Neuronal stem cell (in vitro differentiated cells): ENCODE measurements around the gene ETV6.

Experiments
- DNase-seq: peaks from one replicate; pipeline ENCODE4 v3.0.0-alpha.2; 2013; ENCODE audit warnings: low spot score
- H2AFZ ChIP-seq: one replicate; pipeline ENCODE4 v1.6.1; 2013; ENCODE audit warnings: mild to moderate bottlenecking, low read length, inconsistent platforms
- H2AK5ac ChIP-seq: 2 replicates; pipeline ENCODE4 v1.6.1; 2013; ENCODE audit warnings: low read depth, mild to moderate bottlenecking, inconsistent platforms, low read length, moderate library complexity, mixed read lengths
- H2BK120ac ChIP-seq: 2 replicates; pipeline ENCODE4 v1.6.1; 2013; ENCODE audit warnings: low read depth, mild to moderate bottlenecking, inconsistent platforms, low read length, moderate library complexity, mixed read lengths
- H2BK12ac ChIP-seq: one replicate; pipeline ENCODE4 v1.6.1; 2013; ENCODE audit warnings: low read length, inconsistent platforms
- H2BK15ac ChIP-seq: 2 replicates; pipeline ENCODE4 v1.6.1; 2013; ENCODE audit warnings: mild to moderate bottlenecking, low read length, inconsistent platforms, mixed read lengths
- H2BK5ac ChIP-seq: one replicate; pipeline ENCODE4 v1.6.1; 2013; ENCODE audit warnings: inconsistent platforms, mild to moderate bottlenecking, low read length, moderate library complexity
- H3K14ac ChIP-seq: one replicate; pipeline ENCODE4 v1.6.1; 2013; ENCODE audit warnings: low read length, inconsistent platforms
- H3K18ac ChIP-seq: 2 replicates; pipeline ENCODE4 v1.6.1; 2013; ENCODE audit warnings: low read length, inconsistent platforms
- H3K23ac ChIP-seq: 2 replicates; pipeline ENCODE4 v1.6.1; 2013; ENCODE audit warnings: low read depth, mild to moderate bottlenecking, mixed read lengths, low read length, inconsistent platforms; ENCODE audit not compliant: poor library complexity
- H3K27ac ChIP-seq: replicated peaks from 3 replicates; pipeline ENCODE4 v1.5.1; 2013; ENCODE audit warnings: low read length, inconsistent platforms
- H3K27me3 ChIP-seq, 3 experiments: 2 replicates each; pipeline ENCODE4 v1.6.1; 2013; ENCODE audit warnings: low read length in 3 of 3, mild to moderate bottlenecking in 2 of 3, inconsistent platforms in 1 of 3, low read depth in 1 of 3, mixed read lengths in 1 of 3, moderate library complexity in 1 of 3; ENCODE audit not compliant: control insufficient read depth in 3 of 3, insufficient read depth in 3 of 3
- H3K36me3 ChIP-seq, 2 donors: replicated peaks in 1 of 2; 2 replicates each; pipeline ENCODE4 v1.6.1; 2013; ENCODE audit warnings: low read length in 2 of 2; ENCODE audit not compliant: control insufficient read depth in 2 of 2, insufficient read depth in 2 of 2
- H3K4ac ChIP-seq: 2 replicates; pipeline ENCODE4 v1.6.1; 2013; ENCODE audit warnings: inconsistent platforms, mild to moderate bottlenecking, low read length, moderate library complexity
- H3K4me1 ChIP-seq, 2 donors: 1 replicate in 1 of 2; 2 replicates in 1 of 2; pipeline ENCODE4 v1.6.1; 2013; ENCODE audit warnings: low read length in 2 of 2, low read depth in 1 of 2; ENCODE audit not compliant: control insufficient read depth in 2 of 2, insufficient read depth in 1 of 2
- H3K4me2 ChIP-seq: one replicate; pipeline ENCODE4 v1.6.1; 2013; ENCODE audit warnings: mild to moderate bottlenecking, low read length, inconsistent platforms; ENCODE audit not compliant: insufficient read depth, poor library complexity, severe bottlenecking
- H3K4me3 ChIP-seq, 2 donors: 2 replicates each; pipeline ENCODE4 v1.5.1; 2013; ENCODE audit warnings: low read length in 2 of 2, mild to moderate bottlenecking in 2 of 2, inconsistent platforms in 1 of 2, moderate library complexity in 1 of 2
- H3K79me1 ChIP-seq: one replicate; pipeline ENCODE4 v1.6.1; 2013; ENCODE audit warnings: low read depth, mild to moderate bottlenecking, inconsistent platforms, low read length, moderate library complexity
- H3K9ac ChIP-seq: one replicate; pipeline ENCODE4 v1.6.1; 2013; ENCODE audit warnings: mild to moderate bottlenecking, low read depth, low read length, inconsistent platforms; ENCODE audit not compliant: poor library complexity
- H3K9me3 ChIP-seq, 2 donors: replicated peaks in 1 of 2; 2 replicates each; pipeline versions ENCODE3 to v1.6.1; 2013; ENCODE audit warnings: low read length in 2 of 2, mild to moderate bottlenecking in 2 of 2, inconsistent platforms in 1 of 2, low read depth in 1 of 2, mixed read lengths in 1 of 2, moderate library complexity in 1 of 2; ENCODE audit not compliant: control insufficient read depth in 2 of 2, insufficient read depth in 1 of 2
- H4K8ac ChIP-seq: one replicate; pipeline ENCODE4 v1.6.1; 2013; ENCODE audit warnings: low read depth, mild to moderate bottlenecking, inconsistent platforms, low read length, moderate library complexity
- H4K91ac ChIP-seq: one replicate; pipeline ENCODE4 v1.6.1; 2013; ENCODE audit warnings: low read length, low read depth, mild to moderate bottlenecking, inconsistent platforms; ENCODE audit not compliant: poor library complexity
- WGBS, 2 donors: extraction: QIAGEN DNeasy Blood & Tissue Kit; methylation state at CpG; one replicate each; pipeline ENCODE4 v1.1.7; 2013; ENCODE audit warnings: missing lambda C conversion rate in 2 of 2, mixed read lengths in 1 of 2; ENCODE audit not compliant: insufficient read length in 2 of 2, insufficient replicate concordance in 1 of 2; ENCODE audit errors: extremely low coverage in 2 of 2; 5-methylcytosine and 5-hydroxymethylcytosine counted together

The ETV6 gene

DNA sequence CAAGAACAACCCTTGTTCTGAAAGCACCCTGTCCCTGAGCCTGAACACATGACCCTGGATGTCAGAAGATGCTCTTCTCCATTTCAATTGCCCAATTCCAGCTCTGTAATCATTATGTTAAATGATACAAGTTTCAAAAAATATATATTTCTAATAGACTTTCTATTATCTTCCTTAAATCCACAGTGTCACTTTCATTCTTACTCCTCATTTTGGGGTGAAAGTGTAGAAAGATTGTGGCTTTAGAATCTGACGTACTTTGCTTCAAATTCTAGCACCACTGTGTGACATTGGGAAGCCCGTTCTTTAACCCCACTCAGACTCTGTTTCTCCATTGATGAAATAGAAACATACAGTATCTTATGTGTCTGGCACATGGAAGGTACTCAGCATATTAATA is 83.2 kb downstream of the ETV6 start:
- no peak overlapping the region for H2BK5ac ChIP-seq
- H3K18ac ChIP-seq, result no peak overlapping the region
- H3K79me1 ChIP-seq, result peaks cover 2% of the 10 kb centered on the region
- no peaks in the 10 kb centered on the region for H3K36me3 ChIP-seq
- H2BK120ac ChIP-seq, result no peak overlapping the region
- no CpG with 5 or more reads among the region's 2 CpGs for WGBS, 2 donors
- no peak overlapping the region for H3K9ac ChIP-seq
- H3K4ac ChIP-seq, result no peak overlapping the region
- no peak overlapping the region for H2BK12ac ChIP-seq
- no peak overlapping the region for H3K27ac ChIP-seq
- no peak overlapping the region for H4K91ac ChIP-seq
- H3K27me3 ChIP-seq, result no peaks in the 10 kb centered on the region
- H2AK5ac ChIP-seq, result no peak overlapping the region
- no peak overlapping the region for H3K14ac ChIP-seq
- no peaks in the 10 kb centered on the region for H3K4me1 ChIP-seq
- no peaks in the 10 kb centered on the region for H3K9me3 ChIP-seq
- H2AFZ ChIP-seq, result no peak overlapping the region
- H3K4me3 ChIP-seq, result no peak overlapping the region
- H3K4me2 ChIP-seq, result no peak overlapping the region
- H4K8ac ChIP-seq, result no peak overlapping the region
- no peak overlapping the region for H3K23ac ChIP-seq
- DNase-seq, result no peak
- no peak overlapping the region for H2BK15ac ChIP-seq

DNA sequence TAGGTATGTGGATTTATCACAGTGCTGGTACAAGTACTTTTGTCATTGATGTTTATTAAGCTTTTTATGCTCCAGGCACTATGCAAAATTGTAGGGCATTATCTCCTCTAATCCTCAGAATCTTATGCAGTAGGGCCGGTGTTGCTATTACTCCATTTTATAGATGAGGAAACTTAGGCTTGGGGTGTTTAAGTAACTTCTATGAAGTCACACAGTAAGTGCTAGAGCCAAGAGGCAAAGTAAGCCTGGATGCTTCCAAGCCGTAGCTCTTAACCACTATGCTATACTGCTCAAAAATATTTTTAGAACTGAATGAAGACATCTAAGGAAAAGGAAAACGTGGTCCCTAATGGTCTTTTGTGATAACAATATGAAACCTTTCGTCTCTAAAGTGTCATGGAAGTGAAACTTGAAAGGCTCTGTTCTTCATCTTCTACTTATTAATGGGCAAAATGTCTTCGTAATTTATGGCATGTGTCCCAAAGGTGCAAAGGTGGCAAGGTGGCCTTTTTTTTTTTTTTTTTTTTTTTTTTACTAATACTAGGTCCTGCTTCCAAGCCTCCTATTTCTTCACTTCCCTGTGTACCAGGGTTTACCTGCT is 85.2 kb downstream of the ETV6 start:
- WGBS, 2 donors, result no CpG with 5 or more reads among the region's 5 CpGs
- Histone ChIP-seq H3K4me1 (no peaks in the 10 kb centered on the region), H3K14ac (no peak overlapping the region), H3K4ac (no peak overlapping the region), H2BK12ac (no peak overlapping the region), H4K8ac (no peak overlapping the region), H3K36me3 (no peaks in the 10 kb centered on the region), H2BK15ac (no peak overlapping the region), H4K91ac (no peak overlapping the region), H3K18ac (no peak overlapping the region), H3K23ac (no peak overlapping the region), H3K27me3 (no peaks in the 10 kb centered on the region), H3K27ac (no peak overlapping the region), H3K4me2 (no peak overlapping the region), H3K9ac (no peak overlapping the region), H2AFZ (no peak overlapping the region), H3K79me1 (no peaks in the 10 kb centered on the region), H2AK5ac (no peak overlapping the region), H2BK5ac (no peak overlapping the region), H3K9me3 (no peaks in the 10 kb centered on the region), H3K4me3 (no peak overlapping the region), H2BK120ac (no peak overlapping the region)
- no peak for DNase-seq

DNA sequence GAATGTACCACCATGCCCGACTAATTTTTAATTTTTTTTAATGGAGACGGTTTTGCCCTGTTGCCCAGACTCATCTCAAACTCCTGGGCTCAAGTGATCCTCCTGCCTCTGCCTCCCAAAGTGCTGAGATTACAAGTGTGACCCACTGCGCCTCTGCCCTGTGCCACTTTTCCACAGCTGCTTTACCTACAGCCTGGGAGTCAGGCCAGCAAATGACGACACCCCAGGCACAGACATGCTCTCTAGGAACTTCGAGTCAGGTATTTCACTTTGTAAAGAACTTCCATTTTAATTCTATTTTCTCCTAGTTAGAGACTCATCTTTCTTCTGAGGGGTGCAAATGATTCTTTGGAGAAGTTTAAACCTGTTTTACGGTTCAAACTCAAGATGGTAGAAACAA is 89.0 kb downstream of the ETV6 start:
- Histone ChIP-seq H3K4me3 (no peak overlapping the region), H4K8ac (no peak overlapping the region), H3K4me1 (peaks cover 3% of the 10 kb centered on the region in 2 donors), H2BK5ac (no peak overlapping the region), H2BK12ac (no peak overlapping the region), H3K9me3 (no peaks in the 10 kb centered on the region), H4K91ac (no peak overlapping the region), H3K79me1 (no peaks in the 10 kb centered on the region), H3K9ac (no peak overlapping the region), H2AFZ (no peak overlapping the region), H2BK120ac (no peak overlapping the region), H3K27ac (no peak overlapping the region), H2BK15ac (no peak overlapping the region), H3K4ac (no peak overlapping the region), H3K14ac (no peak overlapping the region), H3K27me3 (no peaks in the 10 kb centered on the region), H3K23ac (no peak overlapping the region), H3K36me3 (no peaks in the 10 kb centered on the region), H2AK5ac (no peak overlapping the region), H3K4me2 (no peak overlapping the region), H3K18ac (no peak overlapping the region)
- DNase-seq, result no peak
- no CpG with 5 or more reads among the region's 6 CpGs for WGBS, 2 donors

DNA sequence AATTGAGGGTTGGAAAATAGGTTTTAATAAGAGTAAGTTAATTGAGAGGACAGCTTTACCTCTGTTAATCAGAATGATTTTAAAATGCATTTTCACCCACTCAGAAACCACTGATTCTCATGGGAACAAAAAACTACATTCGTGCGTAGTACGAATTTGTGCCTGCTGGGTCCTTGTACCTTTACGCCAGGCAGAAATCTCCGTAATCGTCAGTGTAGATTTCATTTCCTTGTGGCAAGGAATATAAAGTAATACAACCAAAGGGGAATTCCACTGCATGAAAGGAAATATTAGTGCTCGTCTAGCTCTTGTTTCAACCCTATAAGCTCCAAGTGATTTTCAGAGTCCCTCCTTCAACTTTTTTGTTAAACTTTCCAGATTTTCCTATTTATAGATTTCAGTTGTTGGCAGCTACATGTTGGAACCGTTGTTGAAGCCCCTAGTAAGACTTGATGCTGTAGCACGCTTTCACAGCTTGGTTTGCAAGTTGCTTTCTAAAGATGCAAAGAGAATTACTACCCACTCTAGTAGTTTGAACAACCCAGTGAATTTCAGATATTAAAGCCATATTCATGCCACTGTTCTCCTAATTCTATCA is 90.6 kb downstream of the ETV6 start:
- no peaks in the 10 kb centered on the region for H3K79me1 ChIP-seq
- H3K4ac ChIP-seq, result no peak overlapping the region
- H3K4me3 ChIP-seq, result no peak overlapping the region
- H3K36me3 ChIP-seq, result no peaks in the 10 kb centered on the region
- H2BK5ac ChIP-seq, result no peak overlapping the region
- peaks cover 4 to 8% of the 10 kb centered on the region in 2 donors for H3K4me1 ChIP-seq
- H4K8ac ChIP-seq, result no peak overlapping the region
- no peak overlapping the region for H3K23ac ChIP-seq
- H3K9me3 ChIP-seq, result no peaks in the 10 kb centered on the region
- H3K27me3 ChIP-seq, result no peaks in the 10 kb centered on the region
- H2AK5ac ChIP-seq, result no peak overlapping the region
- H2BK120ac ChIP-seq, result no peak overlapping the region
- no peak overlapping the region for H2BK12ac ChIP-seq
- no peak overlapping the region for H3K27ac ChIP-seq
- no peak overlapping the region for H4K91ac ChIP-seq
- H3K18ac ChIP-seq, result no peak overlapping the region
- no peak overlapping the region for H3K9ac ChIP-seq
- WGBS, 2 donors, result no CpG with 5 or more reads among the region's 9 CpGs
- no peak for DNase-seq
- no peak overlapping the region for H3K4me2 ChIP-seq
- no peak overlapping the region for H3K14ac ChIP-seq
- H2BK15ac ChIP-seq, result no peak overlapping the region
- H2AFZ ChIP-seq, result no peak overlapping the region
